GM06990 (cell line): ENCODE results near the gene RXRA.

Source experiments
- DNase-seq: peaks from one replicate; pipeline ENCODE4 v3.0.0-alpha.2; 2011; ENCODE audit not compliant: insufficient read length; ENCODE audit errors: extremely low read depth
- H3K27me3 ChIP-seq: replicated peaks from 2 replicates; pipeline ENCODE4 v1.6.0; 2011; ENCODE audit warnings: low read length; ENCODE audit not compliant: control insufficient read depth, insufficient read depth
- H3K36me3 ChIP-seq: 2 replicates; pipeline ENCODE4 v1.5.1; 2011; ENCODE audit warnings: low read length; ENCODE audit not compliant: control insufficient read depth, insufficient read depth
- H3K4me3 ChIP-seq: replicated peaks from 2 replicates; pipeline ENCODE4 v1.5.1; 2011; ENCODE audit warnings: low read depth, mild to moderate bottlenecking, control low read depth, low read length
- TF ChIP-seq, protein P1 (sequence below): IDR thresholded peaks from 2 replicates; pipeline ENCODE4 v1.5.1; 2011; ENCODE audit warnings: low read length, control low read depth, mild to moderate bottlenecking, inconsistent platforms; ENCODE audit not compliant: insufficient read depth, poor library complexity, severe bottlenecking

The RXRA gene

DNA sequence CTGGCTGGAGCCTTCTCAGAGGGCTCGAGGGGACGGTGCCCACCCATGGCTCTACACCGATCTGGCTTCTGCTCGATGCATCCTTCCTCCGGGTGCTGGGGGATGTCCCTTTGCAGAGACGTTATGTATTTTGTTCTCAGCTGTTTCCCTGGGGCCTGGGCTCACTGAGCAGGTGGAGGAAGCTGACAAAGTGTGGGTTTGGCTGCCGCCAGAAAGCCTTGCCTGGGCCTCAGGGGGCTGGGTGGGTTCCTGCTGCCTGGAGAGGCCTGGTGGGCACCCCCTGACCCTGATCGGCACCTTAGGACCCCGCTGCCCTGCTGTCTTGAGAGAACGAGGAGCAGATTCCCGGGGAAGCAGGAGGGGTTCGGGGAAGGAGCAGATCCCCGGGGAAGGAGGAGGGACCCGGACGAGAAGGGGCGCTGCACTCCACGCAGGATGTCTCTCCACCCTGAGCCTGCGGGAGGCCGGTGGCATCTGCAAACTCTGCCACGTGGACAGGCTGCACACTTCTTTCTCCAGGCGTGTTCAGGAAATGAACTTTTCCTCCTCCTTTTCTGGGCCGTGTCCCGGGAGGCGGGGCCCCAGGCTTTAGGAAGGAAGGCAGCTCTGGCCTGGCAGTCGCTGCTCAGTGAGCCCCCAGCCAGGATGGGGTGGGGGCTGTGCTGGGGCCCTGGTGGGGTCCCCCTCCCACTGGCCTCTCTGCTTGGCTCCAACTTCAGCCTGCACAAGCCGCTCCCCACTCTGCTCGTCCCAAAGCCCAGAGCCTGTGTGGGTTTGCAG, 148.9 kb downstream of the RXRA start:
- Histone ChIP-seq H3K27me3 (no peaks in the 10 kb centered on the region), H3K36me3 (no peaks in the 10 kb centered on the region), H3K4me3 (no peak overlapping the region)
- no peak for DNase-seq
- TF ChIP-seq, protein P1, sequence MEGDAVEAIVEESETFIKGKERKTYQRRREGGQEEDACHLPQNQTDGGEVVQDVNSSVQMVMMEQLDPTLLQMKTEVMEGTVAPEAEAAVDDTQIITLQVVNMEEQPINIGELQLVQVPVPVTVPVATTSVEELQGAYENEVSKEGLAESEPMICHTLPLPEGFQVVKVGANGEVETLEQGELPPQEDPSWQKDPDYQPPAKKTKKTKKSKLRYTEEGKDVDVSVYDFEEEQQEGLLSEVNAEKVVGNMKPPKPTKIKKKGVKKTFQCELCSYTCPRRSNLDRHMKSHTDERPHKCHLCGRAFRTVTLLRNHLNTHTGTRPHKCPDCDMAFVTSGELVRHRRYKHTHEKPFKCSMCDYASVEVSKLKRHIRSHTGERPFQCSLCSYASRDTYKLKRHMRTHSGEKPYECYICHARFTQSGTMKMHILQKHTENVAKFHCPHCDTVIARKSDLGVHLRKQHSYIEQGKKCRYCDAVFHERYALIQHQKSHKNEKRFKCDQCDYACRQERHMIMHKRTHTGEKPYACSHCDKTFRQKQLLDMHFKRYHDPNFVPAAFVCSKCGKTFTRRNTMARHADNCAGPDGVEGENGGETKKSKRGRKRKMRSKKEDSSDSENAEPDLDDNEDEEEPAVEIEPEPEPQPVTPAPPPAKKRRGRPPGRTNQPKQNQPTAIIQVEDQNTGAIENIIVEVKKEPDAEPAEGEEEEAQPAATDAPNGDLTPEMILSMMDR, result no peak

DNA sequence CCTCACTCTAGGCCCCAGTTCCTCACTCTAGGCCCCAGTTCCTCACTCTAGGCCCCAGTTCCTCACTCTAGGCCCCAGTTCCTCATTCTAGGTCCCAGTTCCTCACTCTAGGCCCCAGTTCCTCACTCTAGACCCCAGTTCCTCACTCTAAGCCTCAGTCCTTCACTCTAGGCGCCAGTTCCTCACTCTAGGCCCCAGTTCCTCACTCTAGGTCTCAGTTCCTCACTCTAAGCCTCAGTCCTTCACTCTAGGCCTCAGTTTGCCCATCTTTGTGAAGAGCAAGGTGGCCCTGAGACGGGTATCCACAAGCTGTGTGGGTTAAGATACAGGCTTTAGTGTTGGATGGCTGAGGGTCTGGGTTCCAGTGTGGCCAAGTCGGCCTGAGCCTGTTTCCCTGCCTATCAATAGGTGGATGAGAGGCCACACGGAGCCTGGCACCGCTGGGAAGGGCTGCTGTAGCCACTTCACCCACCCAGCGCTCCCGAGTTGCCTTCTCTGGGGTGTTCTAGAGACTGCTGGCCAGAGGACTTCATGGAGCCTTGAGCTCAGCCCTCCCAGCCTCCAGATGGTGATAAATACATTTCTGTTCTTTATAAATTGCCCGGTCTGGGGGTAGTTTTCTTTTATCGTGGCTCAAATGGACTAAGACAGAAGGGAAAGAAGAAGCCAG, 150.2 kb downstream of the RXRA start:
- DNase-seq, result no peak
- H3K4me3 ChIP-seq, result no peak overlapping the region
- no peaks in the 10 kb centered on the region for H3K36me3 ChIP-seq
- TF ChIP-seq, protein P1, result no peak
- no peaks in the 10 kb centered on the region for H3K27me3 ChIP-seq

DNA sequence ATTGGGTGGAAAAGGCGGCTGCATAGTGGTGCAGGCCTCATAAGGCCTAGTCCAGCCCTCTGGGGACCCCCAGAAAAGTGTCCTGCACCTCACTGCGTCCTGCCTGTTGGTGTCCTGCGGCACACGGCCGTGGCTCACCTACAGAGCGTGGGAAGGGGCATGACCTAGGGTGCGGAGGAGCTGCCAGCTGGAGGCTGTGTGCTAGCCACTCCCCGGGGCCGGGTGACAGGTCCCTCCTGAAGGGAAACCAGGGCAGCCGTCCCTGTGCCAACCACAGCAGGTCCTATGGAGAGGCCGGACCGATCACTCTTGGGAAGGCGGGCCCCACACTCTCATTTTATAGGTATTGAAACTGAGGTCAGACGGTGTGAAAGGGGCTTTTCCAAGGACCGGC, 150.7 kb downstream of the RXRA start:
- DNase-seq, result no peak
- Histone ChIP-seq H3K36me3 (no peaks in the 10 kb centered on the region), H3K4me3 (no peak overlapping the region), H3K27me3 (no peaks in the 10 kb centered on the region)
- TF ChIP-seq, protein P1, result no peak

DNA sequence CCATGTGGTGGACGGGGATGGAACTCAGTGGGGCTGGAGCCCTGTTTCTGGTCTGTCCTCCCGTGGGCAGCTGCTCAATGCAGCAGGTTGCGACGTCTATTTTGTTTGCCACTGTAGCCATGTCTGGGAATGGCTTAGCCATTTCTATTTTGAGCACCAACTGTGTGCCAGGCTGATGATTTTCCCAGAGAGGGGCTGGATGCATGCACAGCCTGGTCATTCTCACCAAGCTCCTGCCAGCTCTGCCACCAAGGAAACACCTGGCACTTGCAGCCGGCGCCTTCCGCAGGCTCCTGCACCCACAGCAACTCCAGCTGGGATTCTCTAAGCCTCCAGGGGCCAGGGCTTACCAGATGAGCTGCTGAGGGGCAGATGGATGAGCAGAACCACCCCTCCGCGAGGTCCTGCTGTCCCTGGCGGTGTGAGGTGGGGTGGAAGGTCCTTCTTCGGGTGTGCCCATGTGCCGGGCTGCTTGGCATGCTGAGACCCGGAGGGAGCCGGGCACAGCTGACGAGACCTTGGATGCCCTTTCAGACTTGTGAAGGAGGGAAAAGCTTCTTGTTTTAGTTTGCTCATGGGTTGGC, 151.2 kb downstream of the RXRA start:
- no peak for DNase-seq
- H3K4me3 ChIP-seq, result no peak overlapping the region
- TF ChIP-seq, protein P1, result no peak
- no peaks in the 10 kb centered on the region for H3K27me3 ChIP-seq
- H3K36me3 ChIP-seq, result no peaks in the 10 kb centered on the region

DNA sequence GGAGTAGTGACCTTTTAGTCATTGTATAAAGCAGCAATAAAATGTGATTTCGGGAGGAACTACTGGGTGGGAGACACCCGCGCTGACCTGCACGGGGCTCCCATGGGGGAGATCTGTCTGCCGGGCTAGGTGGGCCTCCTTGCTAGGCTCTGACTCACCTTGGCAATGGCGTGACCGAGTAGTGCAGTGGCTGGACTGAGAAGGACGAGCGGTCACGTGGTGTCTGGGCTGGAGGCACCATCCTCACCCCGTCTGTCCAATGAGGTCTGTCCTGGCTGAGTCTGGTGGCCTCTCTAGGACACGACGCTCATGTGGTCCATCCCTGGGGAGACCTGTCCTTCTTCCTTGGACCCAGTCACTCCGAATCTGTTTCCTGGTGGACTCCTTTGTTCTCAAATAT, 151.7 kb downstream of the RXRA start:
- DNase-seq, result no peak
- Histone ChIP-seq H3K27me3 (no peaks in the 10 kb centered on the region), H3K36me3 (no peaks in the 10 kb centered on the region), H3K4me3 (no peak overlapping the region)
- TF ChIP-seq, protein P1, result no peak
